GDM1 (cell line): ENCODE measurements around the gene FNDC3B.
"Not testable (repeated sequence)": the region's sequence is repeated elsewhere in the genome, so short reads cannot be mapped to it uniquely, and the experiment has no call there.

Experiments used
- DNase-seq: peaks from one replicate; lab custom pipeline; 2025; lab: John Stamatoyannopoulos, UW

The FNDC3B gene

DNA sequence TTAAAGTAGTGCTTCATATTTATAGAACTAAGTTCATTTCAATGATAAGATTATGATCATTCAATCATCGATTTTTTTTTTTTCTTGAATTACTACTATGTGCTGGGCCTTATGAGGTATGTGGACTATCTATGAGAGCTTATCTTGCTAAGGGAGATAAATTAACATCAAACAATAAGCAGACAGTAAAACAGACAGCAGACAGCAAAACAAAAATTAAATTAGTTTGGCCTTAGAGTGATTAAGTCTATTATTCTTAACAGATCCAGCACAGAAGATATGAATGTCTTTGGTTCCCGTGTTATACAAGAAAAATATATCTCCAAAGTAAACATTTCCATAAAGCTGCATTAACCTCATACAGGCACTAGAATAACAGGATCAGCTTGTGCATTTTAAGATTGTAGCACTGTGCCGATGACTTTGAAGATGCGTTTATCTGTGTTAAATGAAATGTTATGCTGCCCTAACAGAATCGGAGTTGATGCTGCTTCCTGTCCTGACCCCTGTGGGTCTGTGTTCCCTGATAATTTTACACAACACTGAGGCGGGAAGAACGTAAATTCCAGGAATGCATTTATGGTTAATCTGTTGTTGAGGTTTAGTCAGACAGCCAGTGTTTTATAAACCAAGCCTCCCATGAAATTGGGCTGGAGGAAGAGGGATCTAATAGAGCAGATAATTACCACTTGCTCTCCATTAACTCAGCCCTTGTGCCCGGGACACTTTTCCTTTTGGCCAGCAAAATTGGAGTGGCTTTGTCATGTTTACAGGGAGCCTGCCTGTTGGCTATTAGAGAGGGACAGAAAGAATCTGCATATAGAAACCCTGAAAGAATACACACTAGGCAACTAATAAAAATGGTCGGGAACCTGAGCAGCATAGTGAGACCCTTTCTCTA, 328.1 kb downstream of the FNDC3B start:
- DNase-seq = no peak

DNA sequence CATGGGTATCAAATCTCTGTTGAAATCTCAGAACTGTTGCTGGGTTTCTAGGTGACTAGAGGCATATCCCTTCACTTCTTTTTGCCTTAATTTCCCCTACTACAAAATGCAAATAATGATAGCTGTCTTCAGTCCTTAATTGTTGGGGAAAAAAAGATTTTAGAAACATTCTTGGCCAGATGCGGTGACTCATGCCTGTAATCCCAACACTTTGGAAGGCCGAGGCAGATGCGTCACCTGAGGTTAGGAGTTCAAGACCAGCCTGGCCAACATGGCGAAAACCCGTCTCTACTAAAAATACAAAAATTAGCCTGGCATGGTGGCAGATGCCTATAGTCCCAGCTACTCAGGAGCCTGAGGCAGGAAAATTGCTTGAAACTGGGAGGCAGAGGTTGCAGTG, 329.2 kb downstream of the FNDC3B start:
- DNase-seq = not testable (repeated sequence)

DNA sequence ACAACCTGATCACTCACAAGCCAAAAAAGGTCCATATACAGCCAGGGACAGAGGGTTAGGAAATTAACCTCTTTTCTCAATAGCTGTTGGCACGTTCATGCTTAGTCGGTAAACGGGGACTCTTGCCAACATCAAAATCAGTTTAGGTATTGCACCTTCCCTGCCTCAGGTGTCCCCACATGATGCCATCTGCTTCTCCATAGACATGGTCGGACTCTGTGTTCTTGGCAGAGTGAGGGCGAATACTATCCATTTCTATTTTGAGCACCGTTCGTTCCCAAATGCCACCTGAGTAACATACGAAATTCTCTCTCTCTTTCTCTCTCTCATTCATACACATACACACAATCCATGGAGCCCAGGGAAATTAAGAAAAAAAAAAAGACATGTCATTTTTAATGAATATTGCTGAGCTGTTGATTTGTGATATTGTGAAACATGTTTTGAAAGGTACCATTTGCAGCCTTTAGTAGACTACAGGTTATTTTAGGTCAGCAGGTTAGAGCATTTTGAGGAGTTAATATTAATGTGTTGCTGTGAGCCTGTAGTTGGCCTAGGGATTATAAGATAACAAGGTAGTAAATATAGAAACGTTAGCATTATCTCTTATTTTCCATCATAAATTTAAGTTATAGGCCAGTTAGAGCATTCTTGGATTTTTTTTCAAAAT, 330.3 kb downstream of the FNDC3B start:
- DNase-seq = no peak

DNA sequence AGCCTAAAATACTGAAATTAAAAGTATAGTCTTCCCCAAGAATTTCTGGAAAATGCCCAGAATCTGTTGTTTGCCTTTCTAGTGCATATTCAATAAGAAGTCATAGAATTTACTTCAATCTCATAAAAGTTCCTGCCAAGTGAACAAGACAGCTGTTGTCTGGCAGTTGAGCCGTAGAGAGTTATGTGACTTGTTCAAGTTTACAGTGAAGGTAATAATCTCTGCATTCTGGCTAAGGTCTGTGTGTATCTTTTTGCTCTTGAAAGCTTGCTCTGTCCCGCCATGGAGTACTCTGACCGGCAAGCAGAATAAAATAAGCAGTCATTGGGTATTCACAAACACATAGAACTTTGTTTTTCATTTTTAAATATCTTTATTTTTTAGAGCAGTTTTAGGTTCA, 331.0 kb downstream of the FNDC3B start:
- DNase-seq = no peak

DNA sequence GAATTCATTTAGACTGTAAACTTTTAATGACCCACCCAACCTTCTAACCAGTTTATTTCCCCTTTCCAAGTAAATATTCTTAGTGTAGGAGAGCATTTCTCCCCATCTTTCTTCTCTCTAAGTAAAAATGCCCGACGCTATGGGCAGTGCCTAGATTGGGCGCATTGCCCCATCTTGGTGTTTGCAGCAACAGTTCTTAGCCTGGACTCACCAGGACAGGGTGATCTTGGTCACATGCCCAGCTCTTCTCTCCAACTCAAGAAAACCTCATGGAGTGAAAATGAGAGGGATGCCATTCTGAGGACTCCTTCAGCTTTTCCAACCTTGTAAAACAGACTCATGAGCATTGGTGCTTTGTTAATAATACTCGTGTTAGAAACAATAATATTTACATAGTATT, 332.2 kb downstream of the FNDC3B start:
- DNase-seq = no peak

DNA sequence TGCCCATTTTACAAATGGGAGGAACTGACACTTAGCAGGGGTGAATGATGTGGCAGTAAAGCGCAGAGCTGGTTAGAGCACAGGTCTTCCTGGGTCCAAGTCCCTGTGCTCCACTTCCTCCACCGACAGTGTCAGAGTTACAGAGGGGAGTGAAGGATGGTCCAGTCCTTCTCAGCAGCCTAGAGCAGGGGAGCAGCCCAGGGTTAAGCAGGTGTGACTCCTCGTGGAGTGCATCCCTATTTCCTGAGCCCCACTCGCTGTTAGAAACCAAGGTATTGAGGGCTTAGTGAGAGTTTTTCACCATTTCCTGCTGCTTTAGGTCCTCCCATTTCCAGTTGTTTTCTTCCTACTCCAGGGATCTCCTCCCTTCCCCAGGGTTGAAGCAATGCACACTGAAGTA, 333.5 kb downstream of the FNDC3B start:
- no peak for DNase-seq

DNA sequence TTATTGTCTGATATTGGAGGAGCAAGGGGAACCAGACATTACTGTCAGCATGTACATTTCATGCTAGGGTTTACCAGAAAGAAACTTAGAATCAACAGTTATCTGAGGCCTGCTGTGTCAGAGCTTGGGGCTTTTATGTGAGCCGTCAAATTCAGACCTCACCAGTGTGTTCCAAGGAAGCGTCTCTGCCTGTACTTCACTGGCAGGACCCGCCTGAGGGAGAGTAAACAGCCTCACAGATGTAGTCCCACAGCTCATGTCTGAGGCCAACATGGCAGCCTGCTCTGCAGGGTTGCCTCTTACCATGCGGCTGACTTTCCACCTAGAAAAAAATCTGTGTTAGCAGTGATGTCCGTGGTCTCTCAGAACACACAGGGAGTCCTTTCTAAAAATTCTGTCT, 334.5 kb downstream of the FNDC3B start:
- DNase-seq = no peak

DNA sequence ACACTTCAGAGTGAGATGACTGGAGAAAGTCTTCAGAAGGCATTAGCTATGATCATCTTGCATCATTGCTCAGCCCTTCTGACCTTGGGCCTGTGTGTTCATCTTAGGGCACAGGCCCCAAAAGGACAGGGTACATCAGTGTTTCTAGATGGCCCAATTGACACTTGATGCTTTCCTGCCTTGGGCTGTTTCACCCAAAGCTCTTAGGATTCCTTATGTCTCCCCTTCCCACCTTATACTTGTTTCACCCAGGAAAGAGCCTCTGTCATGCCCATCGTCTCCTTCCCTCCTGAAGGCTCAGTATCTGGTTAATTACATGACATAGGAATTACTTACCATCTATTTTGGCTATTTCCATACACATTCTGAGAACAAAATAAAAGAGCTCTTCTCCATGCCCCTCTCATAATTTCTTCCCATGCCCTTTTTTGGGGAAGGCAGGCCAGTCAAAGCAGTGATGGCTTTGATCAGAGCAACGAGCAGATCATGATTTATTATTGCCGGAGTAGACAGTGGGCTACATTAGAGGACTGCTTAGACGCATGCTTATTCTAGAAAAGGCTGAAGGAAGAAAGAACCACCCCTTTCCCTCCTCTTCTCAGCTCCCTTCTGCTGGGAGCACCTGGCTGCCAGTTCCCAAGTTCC, 335.9 kb downstream of the FNDC3B start:
- DNase-seq = no peak

DNA sequence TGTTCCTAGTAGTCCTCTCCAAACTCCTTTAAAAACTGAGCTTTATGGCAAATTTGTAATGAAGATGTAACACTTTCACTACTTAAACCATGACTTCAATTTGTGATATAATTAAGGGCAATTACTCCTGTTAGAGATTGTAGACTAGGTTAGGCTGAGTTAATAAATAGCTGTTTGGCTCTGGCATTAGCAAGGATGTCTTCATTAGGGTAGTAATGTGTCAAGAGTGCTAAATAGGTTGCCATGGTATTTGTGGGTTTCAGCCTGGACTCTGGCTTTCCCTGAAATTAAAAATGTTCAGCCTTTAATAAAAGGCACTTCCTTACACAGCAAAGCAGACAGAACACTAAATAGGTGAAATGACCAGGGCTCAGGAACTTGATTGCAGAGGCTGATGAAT, 337.0 kb downstream of the FNDC3B start:
- DNase-seq = no peak

DNA sequence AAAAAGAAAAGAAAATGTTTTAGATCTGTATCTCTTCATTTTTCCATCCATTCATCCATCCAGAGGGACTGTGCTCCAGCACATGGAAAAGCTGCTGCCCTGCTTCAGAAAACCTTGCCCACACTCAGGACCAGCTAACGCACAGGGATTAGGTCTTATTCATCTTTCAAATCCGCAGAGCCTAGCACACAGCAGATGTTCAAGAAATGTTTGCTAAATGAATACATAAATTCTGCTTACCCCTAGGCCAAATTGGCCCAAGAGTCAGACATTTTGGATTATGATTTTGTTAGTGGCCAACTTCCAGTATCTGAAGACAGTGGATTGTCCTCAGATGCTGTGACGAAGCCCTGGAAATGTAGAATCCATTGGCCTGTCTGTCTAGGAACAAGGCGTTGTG, 337.5 kb downstream of the FNDC3B start:
- DNase-seq = no peak

DNA sequence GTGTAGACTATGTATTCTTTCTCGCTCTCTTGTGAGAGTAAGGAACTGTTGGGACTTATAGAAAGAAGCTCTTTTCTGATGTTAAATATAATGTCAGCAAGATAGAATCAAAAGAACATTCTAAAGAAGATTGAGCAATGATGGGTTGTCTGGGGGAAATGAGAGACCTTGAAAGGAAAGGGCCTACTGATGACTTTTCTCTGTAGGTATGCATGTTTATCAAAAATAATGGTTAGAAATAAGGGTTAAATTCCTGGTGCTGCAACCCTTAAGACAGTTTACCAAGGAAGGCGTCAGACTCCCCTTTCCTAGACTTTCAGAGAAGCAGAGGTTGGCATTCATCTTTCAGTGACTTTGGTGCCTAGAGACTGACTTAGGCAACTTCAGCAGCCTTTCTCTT, 339.1 kb downstream of the FNDC3B start:
- DNase-seq = no peak

DNA sequence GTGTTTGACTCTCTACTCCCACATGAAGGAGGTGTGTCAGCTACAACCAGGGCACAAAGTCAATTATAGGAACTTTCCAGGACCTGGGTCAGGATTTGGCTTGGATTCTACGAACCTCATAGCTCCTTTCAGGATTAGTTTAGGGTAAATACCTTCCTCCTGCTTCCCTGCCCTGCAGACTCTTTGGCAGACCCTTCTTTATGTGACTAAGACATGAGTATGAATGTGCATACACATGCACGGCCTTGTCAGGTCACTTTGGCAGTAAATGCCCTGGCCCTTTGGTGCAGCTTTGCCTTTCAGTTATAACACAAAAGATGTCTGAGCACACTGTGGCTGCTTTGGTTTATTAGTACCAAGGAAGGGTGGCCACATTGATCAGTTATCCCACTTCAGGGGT, 340.0 kb downstream of the FNDC3B start:
- no peak for DNase-seq

DNA sequence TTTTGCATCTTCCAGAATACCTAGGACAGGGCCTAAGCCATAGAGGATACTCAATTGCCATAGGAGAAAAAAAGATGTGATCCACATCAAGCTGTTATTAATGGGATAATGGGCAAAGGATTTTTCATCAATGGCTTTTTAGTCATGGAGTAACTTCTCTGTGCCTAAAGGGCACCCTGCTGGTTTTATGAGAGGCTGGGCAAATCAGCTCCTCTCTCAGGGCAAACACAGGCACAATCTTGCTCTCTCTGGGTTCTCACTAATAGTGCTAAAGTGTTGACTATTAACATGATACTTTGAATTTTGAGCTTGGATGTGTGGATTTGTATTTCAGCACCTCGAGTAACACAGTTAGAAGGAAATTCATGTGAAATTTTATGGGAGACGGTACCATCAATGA, 341.3 kb downstream of the FNDC3B start:
- no peak for DNase-seq

DNA sequence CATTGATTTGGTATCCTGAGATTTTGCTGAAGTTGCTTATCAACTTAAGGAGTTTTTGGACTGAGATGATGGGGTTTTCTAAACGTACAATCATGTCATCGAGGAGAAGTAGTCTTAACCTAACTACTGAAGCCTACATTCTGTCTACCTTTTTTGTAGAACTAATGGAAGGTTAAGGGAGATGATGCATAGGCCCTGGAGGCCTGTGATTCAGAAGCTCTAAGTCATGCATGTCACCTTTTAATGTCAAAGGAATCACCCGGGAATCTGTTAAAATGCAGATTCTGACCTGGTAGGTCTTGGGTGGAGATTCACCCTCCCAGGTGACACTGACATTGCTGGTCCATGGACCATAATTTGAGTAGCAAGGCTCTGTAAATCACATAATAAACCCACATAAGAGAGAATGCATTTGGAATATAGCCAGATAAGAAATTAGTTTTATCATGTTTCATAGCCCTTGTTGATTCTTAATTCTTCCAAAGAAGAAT, 344.0 kb downstream of the FNDC3B start:
- no peak for DNase-seq

DNA sequence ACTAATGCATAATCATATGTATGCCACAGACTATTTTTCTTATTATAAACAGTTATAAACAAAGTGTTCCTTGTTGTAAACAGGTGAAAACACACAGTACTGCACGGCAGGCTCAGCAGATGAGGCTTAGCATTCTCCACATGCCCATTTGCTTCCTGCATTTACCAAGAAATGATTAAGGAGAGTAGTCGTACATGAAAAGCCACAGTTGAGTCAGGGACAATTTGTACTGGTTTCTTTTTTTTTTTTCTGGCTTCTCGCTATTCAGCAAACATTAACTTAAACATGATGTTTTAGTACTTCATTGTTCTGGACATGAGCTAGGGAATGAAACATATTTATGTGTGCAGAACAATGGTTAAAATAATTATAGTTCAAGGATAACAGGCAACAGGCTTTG, 345.5 kb downstream of the FNDC3B start:
- no peak for DNase-seq

DNA sequence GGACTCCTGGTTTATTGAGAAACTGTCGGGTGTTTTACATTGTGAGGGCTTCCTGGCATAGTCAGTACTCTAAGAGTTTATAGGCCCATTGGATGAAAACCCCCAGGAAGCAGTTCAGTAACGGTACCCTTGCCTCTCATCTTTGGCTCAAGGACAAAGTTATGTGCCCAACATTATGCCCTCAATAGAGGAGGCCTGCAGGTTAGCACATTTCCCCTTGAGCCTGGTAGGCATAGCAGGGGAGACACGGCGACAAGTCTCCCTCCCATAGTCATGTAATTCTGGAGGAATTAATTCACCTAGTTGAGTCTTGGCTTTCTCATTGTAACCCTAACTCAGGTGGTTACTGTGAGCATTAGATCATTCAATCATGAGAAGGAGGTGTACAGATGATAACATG, 348.4 kb downstream of the FNDC3B start:
- DNase-seq = no peak

DNA sequence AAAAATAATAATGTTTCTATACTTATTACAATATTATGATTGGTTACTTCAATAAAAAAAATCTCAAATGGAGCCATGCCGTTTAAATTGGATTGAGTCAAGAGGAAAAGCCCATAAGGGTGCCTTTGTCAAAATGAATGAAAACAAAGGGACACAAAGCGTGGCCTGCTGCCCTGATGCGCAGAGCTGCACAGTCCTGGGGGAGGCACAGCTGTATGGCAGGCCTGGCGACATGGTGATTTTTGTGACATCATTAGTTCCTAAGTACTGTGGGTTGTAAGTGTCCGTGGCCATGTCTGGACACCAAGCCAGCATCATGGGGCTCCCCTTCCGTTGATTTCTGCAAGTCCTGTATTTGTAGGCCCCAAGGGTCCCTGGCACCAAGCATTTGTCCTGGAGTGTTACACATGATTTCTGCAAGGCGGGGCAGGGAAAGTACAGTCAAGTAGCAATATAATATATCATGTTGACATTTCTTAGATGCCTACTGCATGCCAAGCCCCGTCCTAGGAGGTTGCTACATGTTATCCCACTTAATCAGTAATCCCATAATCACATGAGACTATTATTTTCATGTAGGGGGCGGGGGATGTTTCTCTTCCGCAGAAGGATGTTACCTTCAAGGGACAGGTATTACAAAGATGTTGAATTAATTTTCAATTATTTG, 349.2 kb downstream of the FNDC3B start:
- no peak for DNase-seq

DNA sequence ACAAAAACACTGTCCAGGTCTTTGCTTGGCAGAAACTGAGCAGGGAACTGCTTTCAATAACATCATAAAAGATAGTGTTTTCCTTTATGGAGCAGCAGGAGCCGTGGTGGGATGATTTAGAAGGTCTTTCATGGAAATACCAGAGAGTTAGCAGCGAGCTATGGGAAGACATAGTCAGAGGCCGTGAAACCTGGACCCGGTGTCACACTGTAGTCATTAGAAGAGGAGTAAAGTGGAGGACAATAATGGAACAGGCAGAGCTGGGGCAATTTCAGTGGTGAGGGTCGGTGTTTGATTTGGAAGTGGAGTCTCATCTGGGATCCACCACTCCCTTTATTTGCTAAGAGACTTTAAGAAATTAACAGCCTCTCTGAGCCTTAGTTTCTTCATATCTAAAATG, 351.4 kb downstream of the FNDC3B start:
- no peak for DNase-seq

DNA sequence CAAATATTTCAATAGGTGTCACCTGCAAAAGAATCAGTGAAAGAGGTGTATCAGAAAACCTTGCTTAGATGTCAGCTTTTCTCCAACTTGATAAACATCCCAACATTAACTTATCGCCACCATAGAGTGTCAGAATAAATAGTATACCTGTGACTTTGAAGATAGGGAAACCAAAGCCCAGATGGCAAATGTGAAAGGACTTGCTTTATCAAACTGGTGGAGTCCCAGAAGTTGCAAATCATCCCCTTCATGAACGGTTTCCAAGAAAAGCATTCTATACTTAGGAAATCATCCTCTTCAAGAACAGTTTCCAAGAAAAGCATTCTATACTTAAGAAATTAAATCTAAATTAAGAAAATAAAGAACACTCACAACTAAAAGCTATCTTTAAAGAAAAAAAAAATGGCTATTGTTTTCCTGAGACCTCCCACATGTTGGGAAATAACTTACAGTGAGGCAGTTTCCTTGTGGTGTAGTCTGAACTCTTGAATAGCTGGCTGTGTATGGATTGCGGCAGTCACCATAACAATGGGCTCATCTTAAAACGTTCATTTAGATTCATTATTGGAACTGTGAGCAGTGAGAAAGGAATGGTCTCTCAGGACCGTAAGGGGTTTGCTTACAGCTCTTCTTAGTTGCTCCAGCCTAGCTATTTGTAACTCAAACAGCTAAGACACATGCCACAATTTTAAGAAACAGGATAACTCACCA, 352.4 kb downstream of the FNDC3B start:
- no peak for DNase-seq

DNA sequence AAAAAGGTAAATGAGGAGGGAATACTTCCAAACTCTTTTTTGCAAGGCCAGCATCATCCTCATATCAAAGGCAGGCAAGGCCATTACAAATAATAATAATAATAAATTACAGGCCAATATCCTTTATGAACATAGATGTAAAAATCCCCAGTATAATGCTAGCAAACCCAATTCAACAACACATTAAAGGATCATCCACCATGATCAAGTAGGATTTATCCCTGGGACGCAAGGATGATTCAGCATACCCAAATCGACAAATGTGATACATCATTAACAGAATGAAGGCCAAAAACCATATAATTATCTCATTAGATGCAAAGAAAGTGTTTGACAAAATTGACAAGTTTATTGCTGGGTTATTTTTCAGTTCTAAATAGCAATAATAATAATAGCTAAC, 355.3 kb downstream of the FNDC3B start:
- DNase-seq = no peak

DNA sequence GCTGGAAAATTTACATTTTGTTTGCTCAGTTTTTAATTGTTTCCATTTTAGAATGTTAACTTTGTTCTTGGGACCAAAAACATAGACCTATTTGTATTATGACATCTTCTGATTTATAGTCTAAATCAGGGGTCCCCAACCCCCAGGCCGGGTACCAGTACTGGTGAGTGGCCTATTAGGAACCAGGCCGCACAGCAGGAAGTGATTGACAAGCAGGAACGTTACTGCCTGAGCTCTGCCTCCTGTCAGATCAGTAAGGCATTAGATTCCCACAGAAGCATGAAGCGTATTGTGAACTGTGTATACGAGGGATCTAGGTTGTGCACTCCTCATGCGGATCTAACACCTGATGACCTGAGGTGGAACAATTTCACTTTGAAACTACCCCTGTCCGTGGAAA, 357.0 kb downstream of the FNDC3B start:
- no peak for DNase-seq
